Duodenal mucosa (tissue), 2 donors: Measurements from ENCODE around the gene ADRM1.

ENCODE experiments used
- H3K27ac ChIP-seq: one replicate; pipeline ENCODE4 v1.7.0; 2013; ENCODE audit warnings: low read depth, low read length
- H3K27me3 ChIP-seq, 2 donors: one replicate each; pipeline ENCODE4 v1.7.0; 2013; ENCODE audit warnings: low read length in 2 of 2, control low read depth in 1 of 2; ENCODE audit not compliant: insufficient read depth in 2 of 2, control insufficient read depth in 1 of 2
- H3K36me3 ChIP-seq, 2 donors: one replicate each; pipeline ENCODE4 v1.7.0; 2013; ENCODE audit warnings: low read length in 2 of 2, control low read depth in 1 of 2; ENCODE audit not compliant: insufficient read depth in 2 of 2, control insufficient read depth in 1 of 2
- H3K4me1 ChIP-seq, 2 donors: one replicate each; pipeline ENCODE4 v1.7.0; 2013; ENCODE audit warnings: low read length in 2 of 2, control low read depth in 1 of 2; ENCODE audit not compliant: insufficient read depth in 2 of 2, control insufficient read depth in 1 of 2
- H3K4me3 ChIP-seq, 2 donors: one replicate each; pipeline ENCODE4 v1.7.0; 2013; ENCODE audit warnings: low read length in 2 of 2, low read depth in 1 of 2
- H3K9ac ChIP-seq, 2 donors: one replicate each; pipeline ENCODE4 v1.7.0; 2013; ENCODE audit warnings: low read length in 2 of 2, low read depth in 1 of 2
- H3K9me3 ChIP-seq, 2 donors: one replicate each; pipeline ENCODE4 v1.7.0; 2013; ENCODE audit warnings: low read length in 2 of 2, control low read depth in 1 of 2; ENCODE audit not compliant: control insufficient read depth in 1 of 2

ADRM1 gene

DNA sequence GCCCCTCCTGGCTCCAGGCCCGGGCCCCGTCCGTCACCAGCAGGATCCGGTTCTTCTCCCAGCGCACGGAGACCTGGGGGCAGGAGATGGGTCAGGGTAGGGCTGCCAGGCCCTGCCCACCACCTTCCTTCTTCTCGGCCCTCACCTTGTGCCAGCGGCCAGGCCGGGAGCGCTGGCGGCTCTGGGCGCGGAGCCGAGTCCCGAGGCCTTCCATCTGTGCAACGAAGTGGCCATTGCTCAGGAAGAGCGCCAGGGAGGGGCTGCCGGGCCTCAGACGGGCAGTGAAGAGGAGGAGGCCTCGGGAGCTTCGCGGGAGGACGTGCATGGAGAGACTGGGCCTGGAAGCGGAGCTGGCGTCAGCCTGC lies 7.9 kb downstream of the ADRM1 start:
- no peak overlapping the region for H3K27ac ChIP-seq
- no peak overlapping the region for H3K9ac ChIP-seq
- H3K9me3 ChIP-seq: no peaks in the 10 kb centered on the region
- H3K4me1 ChIP-seq: peaks cover under 1% of the 10 kb centered on the region in 2 donors
- no peaks in the 10 kb centered on the region for H3K27me3 ChIP-seq
- H3K4me3 ChIP-seq: no peak overlapping the region
- peaks cover 29 to 47% of the 10 kb centered on the region in 2 donors for H3K36me3 ChIP-seq

DNA sequence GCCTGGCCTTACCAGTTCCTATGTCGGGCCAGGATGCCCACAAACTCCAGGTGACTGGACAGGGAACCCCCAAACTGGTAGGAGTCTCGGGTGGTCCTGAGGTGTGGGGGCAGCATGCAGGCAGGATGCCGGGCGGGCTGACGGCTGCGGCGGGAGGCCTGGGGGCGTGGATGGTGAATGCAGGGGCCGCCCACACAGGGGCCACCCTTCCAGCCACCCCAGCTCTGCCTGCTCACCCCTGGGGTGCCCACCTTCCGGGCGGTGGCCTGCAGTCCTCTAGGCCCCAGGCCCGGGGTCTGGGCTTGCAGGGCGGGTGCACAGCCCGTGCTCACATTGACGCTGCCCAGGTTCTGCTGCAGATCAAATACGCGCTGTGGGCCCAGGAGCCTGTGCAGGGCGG lies 8.4 kb downstream of the ADRM1 start:
- peaks cover 26 to 47% of the 10 kb centered on the region in 2 donors for H3K36me3 ChIP-seq
- H3K27ac ChIP-seq: no peak overlapping the region
- H3K9ac ChIP-seq: no peak overlapping the region
- H3K4me3 ChIP-seq: no peak overlapping the region
- no peaks in the 10 kb centered on the region for H3K27me3 ChIP-seq
- no peaks in the 10 kb centered on the region for H3K4me1 ChIP-seq
- H3K9me3 ChIP-seq: no peaks in the 10 kb centered on the region

DNA sequence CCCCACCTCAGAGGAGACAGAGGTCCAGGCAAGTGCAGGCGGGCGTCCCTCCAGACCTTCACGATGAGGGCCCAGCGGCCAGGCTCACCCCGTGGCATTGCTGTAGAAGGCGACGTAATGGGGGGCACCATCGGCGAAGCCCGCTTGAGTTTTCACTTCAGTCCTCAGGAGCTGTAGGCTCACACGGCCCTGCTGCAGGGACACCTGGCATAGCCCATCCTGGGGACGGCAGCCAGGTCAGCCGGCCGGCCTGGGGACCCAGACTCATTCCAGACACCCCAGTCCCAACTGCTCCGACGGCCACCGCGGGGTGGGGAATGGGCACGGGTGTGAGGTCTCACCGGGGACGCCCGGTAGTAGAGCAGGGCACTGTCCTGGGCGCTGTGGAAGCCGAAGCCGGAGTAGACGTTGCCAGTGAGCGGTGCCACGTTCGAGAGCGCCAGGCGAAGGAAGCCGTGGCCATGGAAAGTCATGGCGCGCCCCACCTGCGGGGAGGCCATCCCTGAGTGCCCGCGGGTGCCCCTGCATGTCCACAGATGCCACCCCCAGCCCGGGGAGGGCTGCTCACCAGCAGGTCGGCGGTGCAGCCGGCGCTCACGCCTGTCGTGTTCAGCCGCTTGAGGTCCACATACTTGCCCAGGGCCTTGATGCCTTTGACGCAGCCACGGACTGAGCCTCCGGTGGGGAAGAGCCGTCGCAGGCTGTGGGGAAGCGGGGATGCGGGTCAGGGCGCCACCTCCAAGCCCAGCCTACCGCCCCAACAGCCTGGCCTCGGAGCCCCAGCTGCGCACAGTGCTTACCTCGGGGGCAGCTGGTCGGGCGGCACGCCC lies 9.2 kb downstream of the ADRM1 start:
- Histone ChIP-seq H3K36me3 (peaks cover 18 to 46% of the 10 kb centered on the region in 2 donors), H3K9me3 (no peaks in the 10 kb centered on the region), H3K27ac (no peak overlapping the region), H3K27me3 (no peaks in the 10 kb centered on the region), H3K4me1 (no peaks in the 10 kb centered on the region), H3K4me3 (no peak overlapping the region), H3K9ac (no peak overlapping the region)

DNA sequence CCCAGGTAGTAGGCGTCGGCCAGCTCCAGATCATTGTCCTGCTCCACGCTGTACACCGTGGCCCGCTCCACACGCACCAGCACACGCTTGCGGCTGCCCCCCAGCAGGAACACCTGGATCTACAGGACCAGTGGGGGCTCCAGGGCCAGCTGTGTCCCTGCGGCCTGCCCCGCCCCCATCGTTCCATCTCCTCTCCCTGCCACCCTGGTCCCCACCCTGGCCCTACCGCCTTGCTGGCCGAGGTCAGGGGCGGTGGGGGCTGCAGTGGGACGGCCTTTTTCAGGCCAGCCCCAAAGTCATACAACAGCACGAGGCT lies 9.8 kb downstream of the ADRM1 start:
- H3K36me3 ChIP-seq: peaks cover 14 to 44% of the 10 kb centered on the region in 2 donors
- no peak overlapping the region for H3K9ac ChIP-seq
- H3K27me3 ChIP-seq: no peaks in the 10 kb centered on the region
- H3K27ac ChIP-seq: no peak overlapping the region
- H3K9me3 ChIP-seq: no peaks in the 10 kb centered on the region
- no peak overlapping the region for H3K4me3 ChIP-seq
- no peaks in the 10 kb centered on the region for H3K4me1 ChIP-seq

DNA sequence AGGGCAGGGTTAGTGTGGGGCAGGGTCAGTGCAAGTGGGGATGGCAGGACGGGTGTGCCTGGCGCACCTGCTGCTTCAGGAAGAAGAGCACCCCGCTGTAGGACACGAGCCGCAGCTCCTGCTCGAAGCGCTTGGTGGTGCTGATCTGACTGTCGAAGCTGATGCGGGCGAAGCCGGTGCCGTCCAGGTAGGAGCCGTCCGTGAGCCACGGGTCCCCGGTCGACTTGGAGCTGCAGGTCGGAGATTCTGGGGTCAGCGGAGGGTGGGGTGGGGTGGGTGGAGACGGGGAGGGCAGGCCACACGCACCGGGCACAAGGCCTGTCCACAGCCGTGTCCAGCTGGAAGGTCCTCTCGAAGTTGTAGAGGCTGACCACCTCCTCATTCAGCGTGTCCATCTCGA lies 10.2 kb downstream of the ADRM1 start:
- H3K4me1 ChIP-seq: no peaks in the 10 kb centered on the region
- H3K36me3 ChIP-seq: peaks cover 10 to 40% of the 10 kb centered on the region in 2 donors
- H3K27ac ChIP-seq: no peak overlapping the region

DNA sequence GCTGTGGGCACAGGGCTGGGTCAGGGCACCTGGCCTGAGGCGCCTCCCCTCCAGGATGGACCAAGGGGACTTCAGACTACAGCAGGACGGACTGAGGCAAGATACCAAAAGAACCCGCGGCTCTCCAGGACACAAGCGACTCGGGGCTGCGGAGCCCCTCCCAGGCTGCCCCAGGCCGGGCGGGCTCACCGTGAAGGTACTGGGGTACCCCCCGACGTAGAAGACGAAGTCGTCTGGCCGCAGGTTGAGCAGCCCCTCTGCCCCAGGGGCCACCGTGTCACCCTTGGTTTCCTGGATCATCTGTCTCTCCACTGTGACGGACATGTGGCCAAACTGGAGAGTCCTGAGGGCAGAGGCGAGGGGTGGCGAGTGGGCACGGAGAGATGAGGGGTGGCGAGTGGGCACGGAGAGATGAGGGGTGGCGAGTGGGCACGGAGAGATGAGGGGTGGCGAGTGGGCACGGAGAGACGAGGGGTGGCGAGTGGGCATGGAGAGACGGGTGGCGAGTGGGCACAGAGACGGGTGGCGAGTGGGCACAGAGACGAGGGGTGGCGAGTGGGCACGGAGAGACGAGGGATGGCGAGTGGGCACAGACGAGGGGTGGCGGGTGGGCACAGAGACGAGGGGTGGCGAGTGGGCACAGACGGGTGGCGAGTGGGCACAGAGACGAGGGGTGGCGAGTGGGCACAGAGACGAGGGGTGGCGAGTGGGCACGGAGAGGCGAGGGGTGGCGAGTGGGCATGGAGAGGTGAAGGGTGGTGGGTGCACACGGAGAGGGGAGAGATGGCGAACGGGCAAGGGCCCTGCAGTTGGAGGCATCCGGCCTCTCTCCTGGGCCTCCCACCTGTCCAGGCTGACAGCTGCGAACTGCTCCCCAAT lies 10.9 kb downstream of the ADRM1 start:
- Histone ChIP-seq H3K36me3 (peaks cover 3 to 33% of the 10 kb centered on the region in 2 donors), H3K27ac (no peak overlapping the region), H3K4me3 (no peak overlapping the region), H3K27me3 (no peaks in the 10 kb centered on the region), H3K4me1 (no peaks in the 10 kb centered on the region), H3K9me3 (no peaks in the 10 kb centered on the region), H3K9ac (no peak overlapping the region)

More for the DNA sequence above, 10.2 kb downstream of the ADRM1 start:
- no peaks in the 10 kb centered on the region for H3K27me3 ChIP-seq
- H3K9me3 ChIP-seq: no peaks in the 10 kb centered on the region
- H3K9ac ChIP-seq: no peak overlapping the region
- H3K4me3 ChIP-seq: no peak overlapping the region

DNA sequence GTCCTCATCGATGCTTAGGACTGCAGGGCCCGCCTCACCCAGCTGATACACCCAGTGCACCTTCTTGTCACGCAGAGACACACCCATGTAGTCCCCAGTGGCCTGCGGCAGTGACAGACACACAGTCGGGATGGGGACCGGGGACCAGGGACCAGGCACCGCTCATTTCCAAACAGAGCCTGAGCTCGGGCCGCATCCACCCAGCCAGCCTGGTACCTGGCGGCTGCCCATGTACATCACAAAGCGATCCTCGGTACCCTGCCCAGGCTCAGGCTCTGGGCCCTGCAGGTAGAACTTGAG lies 11.5 kb downstream of the ADRM1 start:
- H3K9ac ChIP-seq: no peak overlapping the region
- H3K9me3 ChIP-seq: no peaks in the 10 kb centered on the region
- no peaks in the 10 kb centered on the region for H3K4me1 ChIP-seq
- no peak overlapping the region for H3K27ac ChIP-seq
- H3K4me3 ChIP-seq: no peak overlapping the region
- H3K27me3 ChIP-seq: no peaks in the 10 kb centered on the region
- H3K36me3 ChIP-seq: peaks cover 0 to 30% of the 10 kb centered on the region in 2 donors

DNA sequence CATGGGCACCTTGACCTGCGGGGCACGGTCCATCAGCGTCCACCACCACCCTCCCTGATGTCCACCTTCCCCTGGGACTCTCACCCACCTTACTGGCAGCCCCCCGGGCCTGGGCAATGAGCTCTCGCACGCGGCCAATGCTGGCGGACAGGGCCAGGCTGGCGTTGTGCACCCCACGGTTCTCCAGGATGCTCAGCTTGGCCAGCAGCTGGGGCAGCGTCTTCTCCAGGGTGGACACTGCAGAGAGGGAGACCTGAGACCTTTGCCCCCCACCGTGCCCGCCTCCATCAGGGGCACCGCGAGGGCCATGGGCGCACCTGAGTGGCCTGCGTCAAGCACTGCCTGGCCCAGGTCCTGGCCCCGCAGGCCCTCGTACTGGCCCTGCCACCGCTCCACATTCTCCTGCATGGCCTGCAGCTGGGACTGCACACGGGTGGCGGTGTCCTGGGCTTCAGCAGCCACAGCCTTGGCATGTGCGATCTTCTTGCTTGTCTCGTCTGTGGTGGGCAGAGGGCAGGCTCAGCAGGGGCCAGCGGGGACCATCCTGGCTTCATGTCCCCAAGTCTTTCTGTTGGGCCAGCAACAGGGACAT lies 12.0 kb downstream of the ADRM1 start:
- Histone ChIP-seq H3K27ac (no peak overlapping the region), H3K9ac (no peak overlapping the region), H3K27me3 (no peaks in the 10 kb centered on the region), H3K36me3 (peaks cover 0 to 30% of the 10 kb centered on the region in 2 donors), H3K9me3 (no peaks in the 10 kb centered on the region), H3K4me3 (no peak overlapping the region), H3K4me1 (no peaks in the 10 kb centered on the region)

DNA sequence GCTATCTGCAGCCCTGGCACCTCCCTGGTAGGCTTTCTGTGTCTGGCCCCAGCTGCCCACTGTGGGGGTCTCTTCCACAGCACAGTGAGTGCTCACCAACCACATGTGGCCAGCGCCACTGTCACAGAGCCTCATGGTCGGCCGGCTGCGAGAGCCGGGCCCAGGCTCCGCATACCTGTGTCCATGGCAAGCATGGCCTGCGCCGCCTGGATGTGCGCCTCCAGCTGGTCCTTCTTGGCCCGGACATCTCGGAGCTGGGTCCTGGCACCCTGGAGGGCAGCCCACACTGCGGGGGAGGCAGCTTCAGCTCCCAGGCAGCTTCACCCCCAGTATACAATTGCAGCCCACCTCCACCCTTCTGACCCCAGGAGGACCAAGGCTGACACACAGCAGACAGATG lies 13.0 kb downstream of the ADRM1 start:
- no peak overlapping the region for H3K27ac ChIP-seq
- no peak overlapping the region for H3K4me3 ChIP-seq
- H3K9me3 ChIP-seq: no peaks in the 10 kb centered on the region
- no peaks in the 10 kb centered on the region for H3K27me3 ChIP-seq
- no peaks in the 10 kb centered on the region for H3K4me1 ChIP-seq
- no peak overlapping the region for H3K9ac ChIP-seq
- peaks cover 0 to 30% of the 10 kb centered on the region in 2 donors for H3K36me3 ChIP-seq
